ENCODE data around the gene AFF3.

- no peak for TF ChIP-seq CTCF (IDR thresholded peaks at IDR 0.05)
- TF ChIP-seq EP300 (IDR thresholded peaks at IDR 0.05; ENCODE audit: low read depth), result no peak
- TF ChIP-seq POLR2A (IDR thresholded peaks at IDR 0.05), result no peak
These were observed 571.4 kb downstream of the AFF3 start for GRCh38 chr2:99571021-99571420.
